Progenitor cell of endocrine pancreas (in vitro differentiated cells): ENCODE data around the gene STRA8. TPM values are rescaled to one million over a fixed set of nuclear protein-coding genes. Genes with fewer than 3 reads are reported as not detected.
"Not testable (repeated sequence)": the region's sequence is repeated elsewhere in the genome, so short reads cannot be mapped to it uniquely, and the experiment has no call there.

Experiments used
- DNase-seq: peaks from one replicate; pipeline ENCODE4 v3.0.0; 2021; ENCODE audit warnings: low spot score; ENCODE audit not compliant: unreplicated experiment
- H3K27ac Mint-ChIP-seq: 2 replicates; pipeline ENCODE4 v1.8.0; 2021; ENCODE audit warnings: mild to moderate bottlenecking, moderate library complexity, mixed read lengths
- H3K27me3 Mint-ChIP-seq: 2 replicates; pipeline ENCODE4 v1.8.0; 2021; ENCODE audit warnings: mixed read lengths
- H3K36me3 Mint-ChIP-seq: 2 replicates; pipeline ENCODE4 v1.8.0; 2022; ENCODE audit warnings: mixed read lengths; ENCODE audit not compliant: insufficient read depth
- H3K4me1 Mint-ChIP-seq: 2 replicates; pipeline ENCODE4 v1.8.0; 2021; ENCODE audit warnings: low read depth, mixed read lengths
- H3K4me3 Mint-ChIP-seq: 2 replicates; pipeline ENCODE4 v1.8.0; 2021; ENCODE audit warnings: low read depth, mild to moderate bottlenecking, moderate library complexity, mixed read lengths
- H3K9me3 Mint-ChIP-seq: 2 replicates; pipeline ENCODE4 v1.8.0; 2021; ENCODE audit warnings: low read depth, mixed read lengths
- total RNA-seq: library from RNA; stranded (reverse); gene quantifications from 2 replicates; pipeline ENCODE4 v1.2.1, GENCODE V29; 2021
- TF ChIP-seq, protein P1 (sequence below): fragments of 200-600 bp; sonication (generic); IDR thresholded peaks from one replicate; pipeline ENCODE4 v1.5.0; 2021; ENCODE audit warnings: antibody characterized with exemption, mild to moderate bottlenecking; ENCODE audit not compliant: unreplicated experiment

Gene STRA8
- total RNA-seq, 1 donor from 2014 or later: not detected

GRCh38 chr7:135232087-135232486 lies 1.6 kb upstream of the STRA8 start:
- Mint-ChIP-seq H3K4me1 (no peaks in the 10 kb centered on the region), H3K4me3 (no peak overlapping the region), H3K27me3 (peaks cover 3% of the 10 kb centered on the region), H3K36me3 (no peaks in the 10 kb centered on the region), H3K27ac (no peak overlapping the region), H3K9me3 (no peaks in the 10 kb centered on the region)
- TF ChIP-seq, protein P1, sequence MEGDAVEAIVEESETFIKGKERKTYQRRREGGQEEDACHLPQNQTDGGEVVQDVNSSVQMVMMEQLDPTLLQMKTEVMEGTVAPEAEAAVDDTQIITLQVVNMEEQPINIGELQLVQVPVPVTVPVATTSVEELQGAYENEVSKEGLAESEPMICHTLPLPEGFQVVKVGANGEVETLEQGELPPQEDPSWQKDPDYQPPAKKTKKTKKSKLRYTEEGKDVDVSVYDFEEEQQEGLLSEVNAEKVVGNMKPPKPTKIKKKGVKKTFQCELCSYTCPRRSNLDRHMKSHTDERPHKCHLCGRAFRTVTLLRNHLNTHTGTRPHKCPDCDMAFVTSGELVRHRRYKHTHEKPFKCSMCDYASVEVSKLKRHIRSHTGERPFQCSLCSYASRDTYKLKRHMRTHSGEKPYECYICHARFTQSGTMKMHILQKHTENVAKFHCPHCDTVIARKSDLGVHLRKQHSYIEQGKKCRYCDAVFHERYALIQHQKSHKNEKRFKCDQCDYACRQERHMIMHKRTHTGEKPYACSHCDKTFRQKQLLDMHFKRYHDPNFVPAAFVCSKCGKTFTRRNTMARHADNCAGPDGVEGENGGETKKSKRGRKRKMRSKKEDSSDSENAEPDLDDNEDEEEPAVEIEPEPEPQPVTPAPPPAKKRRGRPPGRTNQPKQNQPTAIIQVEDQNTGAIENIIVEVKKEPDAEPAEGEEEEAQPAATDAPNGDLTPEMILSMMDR: no peak
- no peak for DNase-seq

GRCh38 chr7:135232720-135233119 lies 918 bp upstream of the STRA8 start:
- TF ChIP-seq, protein P1: no peak
- Mint-ChIP-seq H3K27ac (no peak overlapping the region), H3K9me3 (no peaks in the 10 kb centered on the region), H3K4me1 (no peaks in the 10 kb centered on the region), H3K4me3 (no peak overlapping the region), H3K27me3 (peaks cover 3% of the 10 kb centered on the region), H3K36me3 (no peaks in the 10 kb centered on the region)
- no peak for DNase-seq

DNA sequence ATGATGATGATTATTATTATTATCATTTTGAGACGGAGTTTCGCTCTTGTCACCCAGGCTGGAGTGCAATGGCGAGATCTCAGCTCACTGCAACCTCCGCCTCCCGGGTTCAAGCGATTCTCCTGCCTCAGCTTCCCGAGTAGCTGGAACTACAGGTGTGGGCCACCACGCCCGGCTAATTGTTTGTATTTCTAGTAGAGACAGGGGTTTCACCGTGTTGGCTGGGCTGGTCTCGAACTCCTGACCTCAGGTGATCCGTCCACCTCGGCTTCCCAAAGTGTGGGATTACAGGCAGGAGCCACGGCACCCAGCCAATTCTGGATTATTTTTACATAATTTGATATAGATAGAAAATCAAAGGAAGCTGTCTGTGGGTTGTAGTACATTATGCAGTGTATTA lies 457 bp downstream of the STRA8 start:
- not testable (repeated sequence) for DNase-seq, H3K9me3 Mint-ChIP-seq, H3K27me3 Mint-ChIP-seq, H3K36me3 Mint-ChIP-seq, H3K27ac Mint-ChIP-seq, H3K4me1 Mint-ChIP-seq, H3K4me3 Mint-ChIP-seq

- no peak for DNase-seq
- Mint-ChIP-seq H3K4me1 (no peaks in the 10 kb centered on the region), H3K27ac (no peak overlapping the region), H3K36me3 (no peaks in the 10 kb centered on the region), H3K9me3 (no peaks in the 10 kb centered on the region), H3K27me3 (peaks cover 3% of the 10 kb centered on the region), H3K4me3 (no peak overlapping the region)
- TF ChIP-seq, protein P1: no peak
These were observed 1.1 kb downstream of the STRA8 start for GRCh38 chr7:135234727-135235126.

DNA sequence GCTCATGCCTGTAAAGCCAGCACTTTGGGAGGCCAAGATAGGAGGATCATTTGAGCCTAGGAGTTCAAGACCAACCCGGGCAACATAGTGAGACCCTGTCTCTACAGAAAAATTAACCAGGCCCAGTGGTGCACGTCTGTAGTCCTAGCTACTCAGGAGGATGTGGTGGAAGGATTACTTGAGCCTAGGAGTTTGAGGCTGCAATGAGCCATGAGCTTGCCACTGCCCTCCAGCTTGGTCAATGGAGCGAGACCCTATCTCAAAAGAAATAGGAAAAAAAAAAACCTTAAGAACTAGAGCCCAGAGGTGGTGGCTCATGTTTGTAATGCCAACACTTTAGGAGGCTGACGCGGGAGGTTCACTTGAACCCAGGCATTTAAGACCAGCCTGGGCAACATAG lies 2.2 kb downstream of the STRA8 start:
- TF ChIP-seq, protein P1: no peak
- no peaks in the 10 kb centered on the region for H3K36me3 Mint-ChIP-seq
- no peaks in the 10 kb centered on the region for H3K4me1 Mint-ChIP-seq

DNA sequence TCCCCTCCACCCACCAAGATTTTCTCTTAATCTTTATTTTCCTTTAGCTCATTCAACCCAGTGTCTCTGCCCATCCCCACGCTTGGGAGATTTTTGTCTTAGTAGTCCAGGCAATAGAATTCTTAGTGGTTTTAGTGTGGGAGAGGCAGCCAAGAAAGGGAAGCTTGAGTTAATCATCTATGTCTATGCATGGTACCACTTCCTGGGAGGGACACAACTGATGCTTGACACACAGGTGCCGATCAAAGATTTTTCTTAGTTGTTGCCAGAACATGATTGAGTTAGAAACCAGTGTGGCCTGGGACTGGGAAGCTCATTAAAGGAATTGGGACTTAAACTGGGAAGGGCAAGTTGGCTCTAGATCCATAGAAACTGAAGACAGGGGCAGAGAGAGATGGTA lies 3.1 kb downstream of the STRA8 start:
- TF ChIP-seq, protein P1: no peak
- Mint-ChIP-seq H3K36me3 (no peaks in the 10 kb centered on the region), H3K9me3 (no peaks in the 10 kb centered on the region), H3K4me1 (no peaks in the 10 kb centered on the region), H3K4me3 (no peak overlapping the region), H3K27me3 (peaks cover 3% of the 10 kb centered on the region), H3K27ac (no peak overlapping the region)
- no peak for DNase-seq

More for the DNA sequence above, 2.2 kb downstream of the STRA8 start:
- Mint-ChIP-seq H3K27me3 (peaks cover 3% of the 10 kb centered on the region), H3K27ac (no peak overlapping the region), H3K9me3 (no peaks in the 10 kb centered on the region), H3K4me3 (no peak overlapping the region)
- DNase-seq: no peak
